Spleen (tissue), 11 donors: Measurements from ENCODE around the gene TRAF1. TPM values are rescaled to one million over a fixed set of nuclear protein-coding genes. Genes with fewer than 3 reads are reported as not detected.

Experiments
- DNase-seq: peaks from one replicate; pipeline ENCODE4 v3.0.0-alpha.2; 2020
- H3K27ac ChIP-seq, 8 donors: fragments of 200-600 bp; sonication (generic) in 7 of 8; 1 replicate in 4 of 8; 2 replicates in 4 of 8; pipeline versions ENCODE4 v1.5.0 to v1.8.0; 2016 to 2021; ENCODE audit warnings: inconsistent platforms in 4 of 8, mild to moderate bottlenecking in 4 of 8, moderate library complexity in 1 of 8
- H3K27me3 ChIP-seq, 7 donors: fragments of 200-600 bp; sonication (generic) in 6 of 7; replicated peaks in 1 of 7; 1 replicate in 4 of 7; 2 replicates in 3 of 7; pipeline versions ENCODE4 v1.5.0 to v1.8.0; 2016 to 2021; ENCODE audit warnings: inconsistent platforms in 3 of 7, mild to moderate bottlenecking in 1 of 7
- H3K36me3 ChIP-seq, 6 donors: fragments of 200-600 bp; sonication (generic) in 5 of 6; 1 replicate in 4 of 6; 2 replicates in 2 of 6; pipeline versions ENCODE4 v1.5.0 to v1.8.0; 2016 to 2021; ENCODE audit warnings: inconsistent platforms in 2 of 6
- H3K4me1 ChIP-seq, 6 donors: fragments of 200-600 bp; sonication (generic) in 5 of 6; 1 replicate in 3 of 6; 2 replicates in 3 of 6; pipeline versions ENCODE4 v1.5.0 to v1.8.0; 2016 to 2021; ENCODE audit warnings: inconsistent platforms in 3 of 6
- H3K4me3 ChIP-seq, 8 donors: fragments of 200-600 bp; sonication (generic) in 7 of 8; 1 replicate in 4 of 8; 2 replicates in 4 of 8; pipeline versions ENCODE4 v1.5.0 to v1.8.0; 2016 to 2021; ENCODE audit warnings: inconsistent platforms in 4 of 8, mild to moderate bottlenecking in 4 of 8, moderate library complexity in 2 of 8
- H3K9me3 ChIP-seq, 8 donors: fragments of 200-600 bp; sonication (generic) in 7 of 8; 1 replicate in 4 of 8; 2 replicates in 4 of 8; pipeline versions ENCODE4 v1.5.0 to v1.8.0; 2016 to 2021; ENCODE audit warnings: inconsistent platforms in 4 of 8
- CTCF ChIP-seq, 11 experiments: fragments of 200-600 bp in 7 of 11; fragments of 450-650 bp in 4 of 11; sonication (generic) in 4 of 11; IDR thresholded peaks in 8 of 11; conservative IDR thresholded peaks in 3 of 11; 1 replicate in 7 of 11; 2 replicates in 4 of 11; pipeline versions ENCODE4 v1.4.0 to v1.8.0; 2016 to 2021; ENCODE audit warnings: antibody characterized with exemption in 11 of 11, inconsistent platforms in 4 of 11, mild to moderate bottlenecking in 1 of 11
- POLR2A ChIP-seq, 3 donors: fragments of 450-650 bp; IDR thresholded peaks; one replicate each; pipeline ENCODE4 v1.5.1; 2017; ENCODE audit warnings: antibody characterized with exemption in 3 of 3, mild to moderate bottlenecking in 1 of 3
- POLR2AphosphoS5 ChIP-seq, 3 donors: sonication (generic); formaldehyde crosslinking; IDR thresholded peaks; one replicate each; pipeline ENCODE4 v1.5.1; 2017; ENCODE audit warnings: antibody characterized with exemption in 3 of 3
- WGBS, 5 donors: extraction: QIAGEN DNeasy Blood & Tissue Kit in 3 of 5; methylation state at CpG; one replicate each; pipeline versions ENCODE4 v1.1.5 to v1.1.7; 2013 to 2018; 5-methylcytosine and 5-hydroxymethylcytosine counted together
- intact Hi-C: fragments of 100-400 bp; cut with DNase I; formaldehyde crosslinking; loops from one replicate; pipeline ENCODE4 v1.15.0; 2023; ENCODE audit warnings: low total_unique reads
- polyA plus RNA-seq, 3 donors: library from polyadenylated mRNA; stranded (reverse); fragments of 200-250 nt; gene quantifications; one replicate each; pipeline ENCODE4 v1.2.1, GENCODE V29; 2013
- total RNA-seq, 7 donors: library from RNA; depleted of rRNA in 3 of 7; stranded (reverse); fragments of >200 nt in 3 of 7; fragmentation: NEBNext Ultra II Directional in 4 of 7; extraction: Animal tissue kit (Norgen Biotek cat#: 25700) in 4 of 7; gene quantifications; one replicate each; pipeline versions ENCODE4 v1.1.0 to v1.2.1, GENCODE V29; 2016 to 2021
- donor health status: healthy with polysubstance abuse.
- donor health status: DM: no; HTN: no; CAD: no; lungs with moderate emphysema.
- donor health status: DM: no; HTN: no; CAD: no.
- donor health status: Bipolar disorder and iron deficiency.
- donor health status: healthy.
- donor health status: DM: no; HTN: no; CAD: no.
- donor health status: DM: yes; HTN: yes; CAD: no.

Gene TRAF1
- total and polyA plus RNA-seq, 10 donors: 8.6 to 29.2 (median 14.1) TPM

GRCh38 chr9:120857902-120858301, 68.7 kb downstream of the TRAF1 start:
- TF ChIP-seq POLR2A (IDR thresholded peaks at IDR 0.05): no peak
- TF ChIP-seq POLR2AphosphoS5 (IDR thresholded peaks at IDR 0.05): peak in 1 of 3 donors; percentile 6
- Histone ChIP-seq H3K36me3 (peaks cover 0 to 100% (median 44%) of the 10 kb centered on the region in 6 donors), H3K27me3 (no peaks in the 10 kb centered on the region), H3K9me3 (no peaks in the 10 kb centered on the region), H3K27ac (peak overlapping the region in 7 of 8 donors; percentile 19 to 74 (median 51)), H3K4me1 (peaks cover 0 to 25% (median 7%) of the 10 kb centered on the region in 6 donors), H3K4me3 (no peak overlapping the region)
- DNase-seq: no peak
- intact Hi-C loops: no loop called here
- 79 to 93% (median 90%) methylated on average over 9 to 11 of the region's 11 CpGs for WGBS, 5 donors

DNA sequence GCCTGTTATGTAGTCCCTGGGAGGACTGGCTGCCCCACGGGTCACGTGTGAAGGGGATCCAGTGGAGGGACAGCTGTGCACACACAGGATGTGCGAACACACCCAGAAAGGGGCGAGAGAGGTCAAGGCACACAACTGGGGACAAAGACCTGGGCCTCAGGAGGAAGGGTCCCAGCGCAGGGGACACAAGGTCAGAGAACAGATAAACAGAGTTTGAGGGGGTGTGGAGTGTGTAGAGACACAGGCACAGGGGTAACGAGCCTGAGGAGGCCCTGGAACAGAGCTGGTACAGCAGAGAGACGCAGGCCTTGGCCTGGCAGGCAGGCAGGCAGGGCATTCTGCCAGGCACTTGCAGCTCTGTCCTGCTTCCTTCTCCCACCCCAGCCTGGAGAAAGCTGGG, 69.1 kb downstream of the TRAF1 start:
- TF ChIP-seq POLR2AphosphoS5 (IDR thresholded peaks at IDR 0.05) (peak; percentile 58 to 72 (median 59)), POLR2A (IDR thresholded peaks at IDR 0.05) (no peak)
- DNase-seq: peak; percentile 82
- Histone ChIP-seq H3K9me3 (no peaks in the 10 kb centered on the region), H3K4me1 (peaks cover 0 to 29% (median 8%) of the 10 kb centered on the region in 6 donors), H3K4me3 (no peak overlapping the region), H3K27me3 (no peaks in the 10 kb centered on the region), H3K27ac (peak overlapping the region in 7 of 8 donors; percentile 19 to 74 (median 51)), H3K36me3 (peaks cover 0 to 100% (median 40%) of the 10 kb centered on the region in 6 donors)
- intact Hi-C loops: no loop called here
- WGBS, 5 donors: 61 to 91% (median 74%) methylated on average over 7 of the region's 7 CpGs

DNA sequence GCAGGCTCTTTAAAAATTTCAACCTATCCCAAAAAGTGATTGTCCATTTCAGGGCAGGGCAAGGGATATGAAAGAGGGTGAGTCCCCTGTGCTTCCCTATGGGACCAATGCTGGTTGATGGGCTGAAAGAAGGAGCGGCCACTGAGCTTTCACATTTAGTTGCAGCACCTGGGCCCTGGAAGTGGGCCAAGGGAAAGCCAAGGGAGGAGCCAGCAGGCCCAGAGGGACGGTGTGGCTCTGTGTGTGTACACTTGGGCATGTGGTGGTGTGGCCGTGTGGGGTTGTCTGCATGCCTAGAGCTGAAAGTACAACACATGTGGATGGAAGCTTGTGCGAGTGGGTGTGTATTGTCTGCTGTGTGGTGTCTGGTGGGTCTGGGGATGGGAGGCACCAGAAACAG, 69.9 kb downstream of the TRAF1 start:
- Histone ChIP-seq H3K9me3 (no peaks in the 10 kb centered on the region), H3K27ac (peak overlapping the region in 5 of 8 donors; percentile 39 to 74 (median 65)), H3K4me1 (peaks cover 0 to 37% (median 11%) of the 10 kb centered on the region in 6 donors), H3K27me3 (no peaks in the 10 kb centered on the region), H3K4me3 (no peak overlapping the region), H3K36me3 (peaks cover 0 to 100% (median 32%) of the 10 kb centered on the region in 6 donors)
- TF ChIP-seq POLR2AphosphoS5 (IDR thresholded peaks at IDR 0.05) (no peak), POLR2A (IDR thresholded peaks at IDR 0.05) (no peak), CTCF (IDR thresholded peaks at IDR 0.05 in 8 of 11, conservative IDR thresholded peaks at IDR 0.05 in 3 of 11) (no peak)
- 79 to 93% (median 90%) methylated on average over 4 of the region's 4 CpGs for whole genome bisulfite sequencing, 5 donors
- no peak for DNase-seq
- intact Hi-C loops: no loop called here

DNA sequence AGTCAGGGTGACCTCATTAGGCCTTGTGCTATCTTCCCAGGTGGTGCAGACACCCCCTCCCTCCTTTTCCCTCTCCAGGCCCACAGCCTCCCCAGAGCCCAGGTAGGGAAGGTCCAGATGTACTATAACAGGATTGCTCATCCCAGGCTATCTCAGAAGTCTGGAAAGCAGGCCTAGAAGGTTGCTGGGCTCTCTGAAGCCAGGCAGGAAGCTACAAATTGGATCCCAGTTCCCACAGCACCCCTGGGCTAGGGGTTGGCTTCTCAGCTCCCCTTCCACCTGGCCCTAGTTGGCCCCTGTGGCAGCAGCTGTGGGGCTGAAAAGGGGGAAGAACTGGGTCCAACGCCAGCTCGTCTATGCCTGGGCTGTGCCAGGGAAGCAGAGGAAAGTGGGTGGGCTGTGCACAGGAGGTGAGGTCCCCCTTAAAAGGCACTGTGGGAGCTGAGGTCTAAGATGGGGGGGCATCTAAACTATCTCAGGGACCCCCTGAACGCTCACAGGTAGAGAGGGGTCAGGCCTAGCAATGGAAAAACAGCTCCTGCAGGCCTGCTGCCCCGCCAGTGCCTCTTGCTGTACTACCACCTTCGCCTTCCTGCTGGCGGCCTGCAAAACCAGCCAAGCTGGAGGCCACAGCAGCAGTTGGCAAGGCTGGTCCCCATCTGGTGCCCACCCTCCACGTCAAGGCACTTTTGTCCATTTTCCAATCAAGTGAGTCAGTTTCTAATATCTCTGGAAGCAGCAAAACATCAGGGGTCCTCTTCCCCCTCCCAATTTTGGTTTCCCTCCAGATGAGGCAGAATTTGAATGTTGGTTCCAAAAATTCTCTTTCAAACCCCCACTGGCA, 70.5 kb downstream of the TRAF1 start:
- Histone ChIP-seq H3K4me1 (peaks cover 0 to 42% (median 11%) of the 10 kb centered on the region in 6 donors), H3K27ac (peak overlapping the region in 5 of 8 donors; percentile 29 to 74 (median 51)), H3K27me3 (no peaks in the 10 kb centered on the region), H3K36me3 (peaks cover 0 to 100% (median 29%) of the 10 kb centered on the region in 6 donors), H3K9me3 (no peaks in the 10 kb centered on the region), H3K4me3 (no peak overlapping the region)
- intact Hi-C loops: no loop called here
- TF ChIP-seq POLR2AphosphoS5 (IDR thresholded peaks at IDR 0.05) (peak in 1 of 3 donors; percentile 28), POLR2A (IDR thresholded peaks at IDR 0.05) (no peak), CTCF (IDR thresholded peaks at IDR 0.05 in 8 of 11, conservative IDR thresholded peaks at IDR 0.05 in 3 of 11) (no peak)
- 87 to 100% (median 92%) methylated on average over 6 to 7 of the region's 7 CpGs for WGBS, 5 donors
- no peak for DNase-seq
